Neuronal stem cell (in vitro differentiated cells): ENCODE measurements around the gene ISCU.

ENCODE experiments used
- DNase-seq: peaks from one replicate; pipeline ENCODE4 v3.0.0-alpha.2; 2013; ENCODE audit warnings: low spot score
- H2AFZ ChIP-seq: one replicate; pipeline ENCODE4 v1.6.1; 2013; ENCODE audit warnings: mild to moderate bottlenecking, low read length, inconsistent platforms
- H2AK5ac ChIP-seq: 2 replicates; pipeline ENCODE4 v1.6.1; 2013; ENCODE audit warnings: low read depth, mild to moderate bottlenecking, inconsistent platforms, low read length, moderate library complexity, mixed read lengths
- H2BK120ac ChIP-seq: 2 replicates; pipeline ENCODE4 v1.6.1; 2013; ENCODE audit warnings: low read depth, mild to moderate bottlenecking, inconsistent platforms, low read length, moderate library complexity, mixed read lengths
- H2BK12ac ChIP-seq: one replicate; pipeline ENCODE4 v1.6.1; 2013; ENCODE audit warnings: low read length, inconsistent platforms
- H2BK15ac ChIP-seq: 2 replicates; pipeline ENCODE4 v1.6.1; 2013; ENCODE audit warnings: mild to moderate bottlenecking, low read length, inconsistent platforms, mixed read lengths
- H2BK5ac ChIP-seq: one replicate; pipeline ENCODE4 v1.6.1; 2013; ENCODE audit warnings: inconsistent platforms, mild to moderate bottlenecking, low read length, moderate library complexity
- H3K14ac ChIP-seq: one replicate; pipeline ENCODE4 v1.6.1; 2013; ENCODE audit warnings: low read length, inconsistent platforms
- H3K18ac ChIP-seq: 2 replicates; pipeline ENCODE4 v1.6.1; 2013; ENCODE audit warnings: low read length, inconsistent platforms
- H3K23ac ChIP-seq: 2 replicates; pipeline ENCODE4 v1.6.1; 2013; ENCODE audit warnings: low read depth, mild to moderate bottlenecking, mixed read lengths, low read length, inconsistent platforms; ENCODE audit not compliant: poor library complexity
- H3K27ac ChIP-seq: replicated peaks from 3 replicates; pipeline ENCODE4 v1.5.1; 2013; ENCODE audit warnings: low read length, inconsistent platforms
- H3K27me3 ChIP-seq, 3 experiments: 2 replicates each; pipeline ENCODE4 v1.6.1; 2013; ENCODE audit warnings: low read length in 3 of 3, mild to moderate bottlenecking in 2 of 3, inconsistent platforms in 1 of 3, low read depth in 1 of 3, mixed read lengths in 1 of 3, moderate library complexity in 1 of 3; ENCODE audit not compliant: control insufficient read depth in 3 of 3, insufficient read depth in 3 of 3
- H3K36me3 ChIP-seq, 2 donors: replicated peaks in 1 of 2; 2 replicates each; pipeline ENCODE4 v1.6.1; 2013; ENCODE audit warnings: low read length in 2 of 2; ENCODE audit not compliant: control insufficient read depth in 2 of 2, insufficient read depth in 2 of 2
- H3K4ac ChIP-seq: 2 replicates; pipeline ENCODE4 v1.6.1; 2013; ENCODE audit warnings: inconsistent platforms, mild to moderate bottlenecking, low read length, moderate library complexity
- H3K4me1 ChIP-seq, 2 donors: 1 replicate in 1 of 2; 2 replicates in 1 of 2; pipeline ENCODE4 v1.6.1; 2013; ENCODE audit warnings: low read length in 2 of 2, low read depth in 1 of 2; ENCODE audit not compliant: control insufficient read depth in 2 of 2, insufficient read depth in 1 of 2
- H3K4me2 ChIP-seq: one replicate; pipeline ENCODE4 v1.6.1; 2013; ENCODE audit warnings: mild to moderate bottlenecking, low read length, inconsistent platforms; ENCODE audit not compliant: insufficient read depth, poor library complexity, severe bottlenecking
- H3K4me3 ChIP-seq, 2 donors: 2 replicates each; pipeline ENCODE4 v1.5.1; 2013; ENCODE audit warnings: low read length in 2 of 2, mild to moderate bottlenecking in 2 of 2, inconsistent platforms in 1 of 2, moderate library complexity in 1 of 2
- H3K79me1 ChIP-seq: one replicate; pipeline ENCODE4 v1.6.1; 2013; ENCODE audit warnings: low read depth, mild to moderate bottlenecking, inconsistent platforms, low read length, moderate library complexity
- H3K9ac ChIP-seq: one replicate; pipeline ENCODE4 v1.6.1; 2013; ENCODE audit warnings: mild to moderate bottlenecking, low read depth, low read length, inconsistent platforms; ENCODE audit not compliant: poor library complexity
- H3K9me3 ChIP-seq, 2 donors: replicated peaks in 1 of 2; 2 replicates each; pipeline versions ENCODE3 to v1.6.1; 2013; ENCODE audit warnings: low read length in 2 of 2, mild to moderate bottlenecking in 2 of 2, inconsistent platforms in 1 of 2, low read depth in 1 of 2, mixed read lengths in 1 of 2, moderate library complexity in 1 of 2; ENCODE audit not compliant: control insufficient read depth in 2 of 2, insufficient read depth in 1 of 2
- H4K8ac ChIP-seq: one replicate; pipeline ENCODE4 v1.6.1; 2013; ENCODE audit warnings: low read depth, mild to moderate bottlenecking, inconsistent platforms, low read length, moderate library complexity
- H4K91ac ChIP-seq: one replicate; pipeline ENCODE4 v1.6.1; 2013; ENCODE audit warnings: low read length, low read depth, mild to moderate bottlenecking, inconsistent platforms; ENCODE audit not compliant: poor library complexity
- WGBS, 2 donors: extraction: QIAGEN DNeasy Blood & Tissue Kit; methylation state at CpG; one replicate each; pipeline ENCODE4 v1.1.7; 2013; ENCODE audit warnings: missing lambda C conversion rate in 2 of 2, mixed read lengths in 1 of 2; ENCODE audit not compliant: insufficient read length in 2 of 2, insufficient replicate concordance in 1 of 2; ENCODE audit errors: extremely low coverage in 2 of 2; 5-methylcytosine and 5-hydroxymethylcytosine counted together

Gene ISCU

DNA sequence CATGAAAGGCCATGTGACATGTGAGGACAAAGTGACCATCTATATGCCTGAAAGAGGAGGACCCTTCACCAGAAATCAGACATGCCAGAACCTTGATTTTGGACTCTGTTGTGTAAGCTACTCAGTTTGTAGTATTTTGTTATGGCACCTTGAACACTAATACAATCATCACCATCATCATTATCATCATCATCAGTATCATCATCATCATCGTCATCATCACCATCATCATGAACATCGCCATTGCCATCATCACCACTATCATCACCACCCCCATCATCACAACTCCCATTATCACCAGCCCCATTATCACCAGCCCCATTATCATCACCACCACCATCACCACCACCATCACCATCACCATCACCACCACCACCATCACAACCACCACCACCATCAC is 15.9 kb downstream of the ISCU start:
- Histone ChIP-seq H3K4me3 (no peak overlapping the region), H3K9ac (no peak overlapping the region), H3K27ac (no peak overlapping the region), H4K8ac (no peak overlapping the region), H3K14ac (no peak overlapping the region), H3K79me1 (no peaks in the 10 kb centered on the region), H2BK5ac (no peak overlapping the region), H2AK5ac (no peak overlapping the region), H3K4me2 (no peak overlapping the region), H2BK120ac (no peak overlapping the region), H3K18ac (no peak overlapping the region), H3K23ac (no peak overlapping the region), H4K91ac (no peak overlapping the region), H3K27me3 (peaks cover 0 to 6% (median 0%) of the 10 kb centered on the region in 3 experiments), H3K36me3 (peaks cover 0 to 2% of the 10 kb centered on the region in 2 donors), H3K4me1 (peaks cover 0 to 1% of the 10 kb centered on the region in 2 donors), H2BK12ac (no peak overlapping the region), H2AFZ (no peak overlapping the region), H2BK15ac (no peak overlapping the region), H3K4ac (no peak overlapping the region), H3K9me3 (peaks cover 0 to 7% of the 10 kb centered on the region in 2 donors)
- WGBS, 2 donors, result no CpG with 5 or more reads among the region's 2 CpGs
- DNase-seq, result no peak

DNA sequence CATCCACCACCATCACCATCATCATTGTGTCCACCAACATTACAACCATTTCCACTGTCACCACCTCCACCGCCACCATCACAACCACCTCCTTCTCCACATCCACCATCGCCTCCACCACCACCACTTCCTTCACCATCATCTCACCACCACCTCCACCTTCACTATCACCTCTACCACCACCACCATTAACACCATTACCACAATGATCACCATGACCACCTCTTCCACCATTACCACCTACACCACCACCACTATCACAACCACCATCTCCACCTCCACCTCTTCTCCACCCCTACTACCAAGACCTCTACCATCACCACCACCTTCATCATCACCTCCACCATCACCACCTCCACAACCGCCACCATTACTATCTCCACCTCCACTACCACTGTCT is 16.4 kb downstream of the ISCU start:
- Histone ChIP-seq H3K79me1 (no peaks in the 10 kb centered on the region), H2BK12ac (peak overlapping the region; percentile 66), H3K27me3 (peaks cover 0 to 6% (median 0%) of the 10 kb centered on the region in 3 experiments), H2AFZ (no peak overlapping the region), H2BK15ac (no peak overlapping the region), H2AK5ac (no peak overlapping the region), H3K27ac (no peak overlapping the region), H3K9me3 (peaks cover 0 to 7% of the 10 kb centered on the region in 2 donors), H3K4me1 (peaks cover 0 to 1% of the 10 kb centered on the region in 2 donors), H3K9ac (no peak overlapping the region), H3K4me2 (no peak overlapping the region), H4K91ac (no peak overlapping the region), H3K4ac (no peak overlapping the region), H3K36me3 (peaks cover 0 to 2% of the 10 kb centered on the region in 2 donors), H2BK5ac (no peak overlapping the region), H4K8ac (no peak overlapping the region), H3K23ac (no peak overlapping the region), H3K14ac (peak overlapping the region; percentile 50), H3K4me3 (no peak overlapping the region), H2BK120ac (no peak overlapping the region), H3K18ac (no peak overlapping the region)
- 100% methylated on average over 1 to 2 of the region's 3 CpGs for WGBS, 2 donors
- no peak for DNase-seq

- Histone ChIP-seq H2BK12ac (no peak overlapping the region), H3K4ac (no peak overlapping the region), H3K4me3 (no peak overlapping the region), H3K23ac (no peak overlapping the region), H3K4me1 (peaks cover 0 to 1% of the 10 kb centered on the region in 2 donors), H2AK5ac (no peak overlapping the region), H3K9me3 (peaks cover 0 to 7% of the 10 kb centered on the region in 2 donors), H3K4me2 (no peak overlapping the region), H4K8ac (no peak overlapping the region), H3K79me1 (no peaks in the 10 kb centered on the region), H2BK120ac (no peak overlapping the region), H3K27me3 (peaks cover 0 to 6% (median 0%) of the 10 kb centered on the region in 3 experiments), H3K14ac (no peak overlapping the region), H4K91ac (no peak overlapping the region), H3K27ac (no peak overlapping the region), H2BK15ac (no peak overlapping the region), H3K36me3 (peaks cover 0 to 2% of the 10 kb centered on the region in 2 donors), H3K9ac (no peak overlapping the region), H2BK5ac (no peak overlapping the region), H2AFZ (no peak overlapping the region), H3K18ac (no peak overlapping the region)
- no CpG with 5 or more reads among the region's 3 CpGs for WGBS, 2 donors
- no peak for DNase-seq
Measured at GRCh38 chr12:108580531-108580930, 18.1 kb downstream of the ISCU start.

DNA sequence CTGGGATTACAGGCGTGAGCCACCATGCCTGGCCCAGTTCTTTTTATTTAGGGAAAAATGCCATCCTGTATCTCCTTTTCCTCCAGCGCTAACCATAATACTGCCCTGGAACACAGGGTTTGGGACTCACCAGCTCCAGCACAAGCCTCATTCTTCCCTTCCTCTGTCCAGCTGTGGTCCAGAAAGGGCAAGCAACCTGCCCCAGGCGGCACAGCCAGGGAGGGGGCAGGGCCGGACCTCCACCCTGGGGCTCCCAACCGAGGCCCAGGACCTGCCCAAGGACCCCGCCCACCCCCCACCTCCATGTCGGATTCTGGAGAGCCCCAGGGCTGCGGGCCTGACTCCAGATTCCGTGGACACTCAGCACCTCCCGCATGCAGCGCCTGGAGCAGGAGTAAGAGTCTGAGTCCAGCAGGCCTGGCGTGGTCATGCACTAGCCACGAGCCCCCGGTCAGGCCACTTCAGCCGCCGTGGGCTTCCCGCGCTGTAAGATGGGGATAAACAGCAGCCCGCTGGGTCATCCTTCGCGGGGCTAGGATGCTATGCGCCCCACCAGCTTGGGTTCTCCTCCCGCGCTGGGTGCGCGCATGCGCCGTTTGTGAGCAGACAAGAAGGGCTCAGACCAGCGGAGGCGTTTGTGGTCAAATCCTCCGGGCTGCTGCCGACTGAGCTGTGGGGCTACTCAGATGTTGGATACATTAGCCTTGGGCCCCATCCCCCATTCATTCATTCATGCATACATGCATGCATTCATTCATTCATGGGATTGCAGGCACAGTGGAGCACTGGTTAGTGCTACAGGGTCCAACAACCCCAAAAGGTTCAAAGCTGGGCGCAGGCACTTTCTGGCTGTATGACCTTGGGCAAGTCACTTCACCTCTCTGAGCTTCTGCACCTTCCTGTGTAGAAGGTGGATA is 19.2 kb downstream of the ISCU start:
- H2BK15ac ChIP-seq, result peak overlapping the region; percentile 83
- no peak overlapping the region for H2BK12ac ChIP-seq
- H3K9me3 ChIP-seq, result peaks cover 0 to 7% of the 10 kb centered on the region in 2 donors
- H3K18ac ChIP-seq, result peak overlapping the region; percentile 76
- no peaks in the 10 kb centered on the region for H3K79me1 ChIP-seq
- H3K14ac ChIP-seq, result peak overlapping the region; percentile 4
- H2AFZ ChIP-seq, result no peak overlapping the region
- WGBS, 2 donors, result no CpG with 5 or more reads among the region's 33 CpGs
- peak overlapping the region; percentile 28 for H3K23ac ChIP-seq
- H3K4me3 ChIP-seq, result no peak overlapping the region
- H3K27ac ChIP-seq, result no peak overlapping the region
- no peak overlapping the region for H4K8ac ChIP-seq
- H2BK120ac ChIP-seq, result peak overlapping the region; percentile 42
- peaks cover 0 to 2% of the 10 kb centered on the region in 2 donors for H3K36me3 ChIP-seq
- peak overlapping the region; percentile 59 for H2AK5ac ChIP-seq
- H3K9ac ChIP-seq, result no peak overlapping the region
- DNase-seq, result no peak
- peaks cover 0 to 6% (median 0%) of the 10 kb centered on the region in 3 experiments for H3K27me3 ChIP-seq
- H3K4me1 ChIP-seq, result peaks cover 0 to 1% of the 10 kb centered on the region in 2 donors
- no peak overlapping the region for H3K4me2 ChIP-seq
- H2BK5ac ChIP-seq, result peak overlapping the region; percentile 89
- H4K91ac ChIP-seq, result no peak overlapping the region
- no peak overlapping the region for H3K4ac ChIP-seq
